Smooth muscle cell (in vitro differentiated cells): ENCODE results near the gene CTAGE1. TPM values are rescaled to one million over a fixed set of nuclear protein-coding genes. Genes with fewer than 3 reads are reported as not detected.
A peak's percentile ranks its signal among the peaks of the same experiment; 100 is the strongest.

Experiments
- DNase-seq: peaks from one replicate; lab custom pipeline; 2025; ENCODE audit not compliant: unreplicated experiment; lab: John Stamatoyannopoulos, UW
- H2AFZ ChIP-seq: fragments of 200-600 bp; sonication (generic); 2 replicates; pipeline ENCODE4 v1.6.0; 2016; ENCODE audit warnings: antibody characterized with exemption, low read depth, mild to moderate bottlenecking
- H3F3A ChIP-seq: fragments of 200-600 bp; sonication (generic); 2 replicates; pipeline ENCODE4 v1.6.0; 2017; ENCODE audit warnings: antibody characterized with exemption, low read depth
- H3K27ac ChIP-seq: fragments of 200-600 bp; sonication (generic); 2 replicates; pipeline ENCODE4 v1.5.1; 2016; ENCODE audit warnings: low read depth, mild to moderate bottlenecking
- H3K27me3 ChIP-seq: fragments of 200-600 bp; sonication (generic); 2 replicates; pipeline ENCODE4 v1.6.1; 2016; ENCODE audit warnings: low read depth, mild to moderate bottlenecking
- H3K36me3 ChIP-seq: fragments of 200-600 bp; sonication (generic); 2 replicates; pipeline ENCODE4 v1.5.1; 2016; ENCODE audit warnings: low read depth
- H3K4me1 ChIP-seq: fragments of 200-600 bp; sonication (generic); 2 replicates; pipeline ENCODE4 v1.5.1; 2016; ENCODE audit warnings: low read depth
- H3K4me2 ChIP-seq: fragments of 200-600 bp; sonication (generic); 2 replicates; pipeline ENCODE4 v1.6.0; 2016; ENCODE audit warnings: mild to moderate bottlenecking
- H3K4me3 ChIP-seq: fragments of 200-600 bp; sonication (generic); 2 replicates; pipeline ENCODE4 v1.5.1; 2016; ENCODE audit warnings: mild to moderate bottlenecking
- H3K79me2 ChIP-seq: fragments of 200-600 bp; sonication (generic); 2 replicates; pipeline ENCODE4 v1.6.0; 2016; ENCODE audit warnings: low read depth, mild to moderate bottlenecking
- H3K9ac ChIP-seq: fragments of 200-600 bp; sonication (generic); 2 replicates; pipeline ENCODE4 v1.6.0; 2016; ENCODE audit warnings: low read depth
- H3K9me3 ChIP-seq: fragments of 200-600 bp; sonication (generic); replicated peaks from 2 replicates; pipeline ENCODE4 v1.5.1; 2016; ENCODE audit warnings: low read depth
- H4K20me1 ChIP-seq: fragments of 200-600 bp; sonication (generic); 2 replicates; pipeline ENCODE4 v1.6.0; 2016; ENCODE audit warnings: low read depth
- CTCF ChIP-seq: fragments of 200-600 bp; sonication (generic); IDR thresholded peaks from 2 replicates; pipeline ENCODE4 v1.5.1; 2017; ENCODE audit warnings: borderline replicate concordance, mild to moderate bottlenecking, antibody characterized with exemption; ENCODE audit not compliant: insufficient read depth, poor library complexity, severe bottlenecking
- WGBS: methylation state at CpG from one replicate; pipeline ENCODE4 v1.1.7; 2016; ENCODE audit warnings: low lambda C conversion rate; 5-methylcytosine and 5-hydroxymethylcytosine counted together
- polyA plus RNA-seq: library from polyadenylated mRNA; unstranded; fragments of >200 nt; fragmentation: Nextera tagmentation; extraction: Ambion mirVana; gene quantifications from 2 replicates; pipeline ENCODE4 v1.2.1, GENCODE V29; 2016
- total RNA-seq: library from RNA; depleted of rRNA; stranded (reverse); fragments of >200 nt; gene quantifications from 2 replicates; pipeline ENCODE4 v1.2.3, GENCODE V29; 2014

The CTAGE1 gene
- total and polyA plus RNA-seq, 2 experiments from 2014 or later, result not detected

GRCh38 chr18:22432657-22433137 lies 15.0 kb upstream of the CTAGE1 start:
- H3K27me3 ChIP-seq, result no peaks in the 10 kb centered on the region
- peaks cover 11% of the 10 kb centered on the region for H3F3A ChIP-seq
- no peak for DNase-seq
- H3K27ac ChIP-seq, result peak overlapping the region; percentile 99
- WGBS, result 35% methylated on average over 13 of the region's 13 CpGs
- no peaks in the 10 kb centered on the region for H4K20me1 ChIP-seq
- H3K4me1 ChIP-seq, result peaks cover 22% of the 10 kb centered on the region
- peak overlapping the region; percentile 6 for H2AFZ ChIP-seq
- no peak overlapping the region for H3K4me3 ChIP-seq
- no peaks in the 10 kb centered on the region for H3K36me3 ChIP-seq
- no peaks in the 10 kb centered on the region for H3K9me3 ChIP-seq
- TF ChIP-seq CTCF, result no peak
- H3K79me2 ChIP-seq, result no peaks in the 10 kb centered on the region
- H3K9ac ChIP-seq, result peak overlapping the region; percentile 23
- peak overlapping the region; percentile 40 for H3K4me2 ChIP-seq

- no peak overlapping the region for H3K4me3 ChIP-seq
- no peak overlapping the region for H3K9ac ChIP-seq
- no peak for TF ChIP-seq CTCF
- no peak overlapping the region for H2AFZ ChIP-seq
- H3K4me2 ChIP-seq, result no peak overlapping the region
- 100% methylated on average over 3 of the region's 3 CpGs for WGBS
- no peaks in the 10 kb centered on the region for H3K79me2 ChIP-seq
- H3K9me3 ChIP-seq, result no peaks in the 10 kb centered on the region
- peaks cover 9% of the 10 kb centered on the region for H3K4me1 ChIP-seq
- no peak overlapping the region for H3K27ac ChIP-seq
- no peaks in the 10 kb centered on the region for H3K27me3 ChIP-seq
- no peak for DNase-seq
- H3K36me3 ChIP-seq, result no peaks in the 10 kb centered on the region
- H4K20me1 ChIP-seq, result no peaks in the 10 kb centered on the region
- peaks cover 6% of the 10 kb centered on the region for H3F3A ChIP-seq
These were observed 11.8 kb upstream of the CTAGE1 start for GRCh38 chr18:22429564-22429963.

- Histone ChIP-seq H3K9ac (no peak overlapping the region), H4K20me1 (no peaks in the 10 kb centered on the region), H2AFZ (no peak overlapping the region), H3F3A (peaks cover 4% of the 10 kb centered on the region), H3K27me3 (no peaks in the 10 kb centered on the region), H3K4me1 (peaks cover under 1% of the 10 kb centered on the region), H3K4me3 (no peak overlapping the region), H3K4me2 (no peak overlapping the region), H3K79me2 (no peaks in the 10 kb centered on the region), H3K27ac (no peak overlapping the region), H3K9me3 (no peaks in the 10 kb centered on the region), H3K36me3 (no peaks in the 10 kb centered on the region)
- 84% methylated on average over 4 of the region's 4 CpGs for WGBS
- no peak for TF ChIP-seq CTCF
- no peak for DNase-seq
These were observed 11.0 kb upstream of the CTAGE1 start for GRCh38 chr18:22428672-22429071.

GRCh38 chr18:22427822-22428549 lies 10.3 kb upstream of the CTAGE1 start:
- Histone ChIP-seq H3K36me3 (no peaks in the 10 kb centered on the region), H3K79me2 (no peaks in the 10 kb centered on the region), H3K4me3 (no peak overlapping the region), H3K9ac (no peak overlapping the region), H3K9me3 (no peaks in the 10 kb centered on the region), H3K4me2 (no peak overlapping the region), H2AFZ (no peak overlapping the region), H4K20me1 (no peaks in the 10 kb centered on the region), H3K4me1 (no peaks in the 10 kb centered on the region), H3F3A (no peaks in the 10 kb centered on the region), H3K27ac (no peak overlapping the region), H3K27me3 (no peaks in the 10 kb centered on the region)
- 94% methylated on average over 7 of the region's 7 CpGs for WGBS
- no peak for TF ChIP-seq CTCF
- DNase-seq, result no peak
